GM12878 (cell line): ENCODE data around the gene SIX5. TPM values are rescaled to one million over a fixed set of nuclear protein-coding genes. Genes with fewer than 3 reads are reported as not detected.

Source experiments
- BACH1 ChIP-seq: fragments of 450-650 bp; IDR thresholded peaks from 2 replicates; pipeline ENCODE4 v1.6.1; 2017; ENCODE audit warnings: mild to moderate bottlenecking, borderline replicate concordance
- BMI1 ChIP-seq: fragments of 450-650 bp; IDR thresholded peaks from 2 replicates; pipeline ENCODE4 v1.6.1; 2016; ENCODE audit warnings: mild to moderate bottlenecking, moderate library complexity, borderline replicate concordance
- ETV6 ChIP-seq, 2 experiments: fragments of 450-650 bp in 1 of 2; IDR thresholded peaks in 1 of 2; conservative IDR thresholded peaks in 1 of 2; 2 replicates each; pipeline ENCODE4 v1.6.1; 2014; ENCODE audit warnings: antibody characterized with exemption in 1 of 2, borderline replicate concordance in 1 of 2, low read depth in 1 of 2, mild to moderate bottlenecking in 1 of 2, moderate library complexity in 1 of 2
- FOXK2 ChIP-seq: fragments of 450-650 bp; IDR thresholded peaks from 2 replicates; pipeline ENCODE4 v1.6.1; 2017; ENCODE audit warnings: mild to moderate bottlenecking, moderate library complexity
- GATAD2B ChIP-seq: fragments of 450-650 bp; conservative IDR thresholded peaks from 2 replicates; pipeline ENCODE4 v1.6.1; 2017; ENCODE audit warnings: low read depth, mild to moderate bottlenecking, moderate library complexity
- HDAC2 ChIP-seq: fragments of 200-600 bp; sonication (generic); IDR thresholded peaks from 2 replicates; pipeline ENCODE4 v1.6.1; 2017
- LARP7 ChIP-seq: fragments of 450-650 bp; IDR thresholded peaks from 2 replicates; pipeline ENCODE4 v1.6.1; 2017; ENCODE audit warnings: mild to moderate bottlenecking
- MEF2B ChIP-seq: fragments of 450-650 bp; IDR thresholded peaks from 2 replicates; pipeline ENCODE4 v1.6.1; 2018; ENCODE audit warnings: mild to moderate bottlenecking, moderate library complexity; ENCODE audit not compliant: partially characterized antibody, poor library complexity, severe bottlenecking
- MYC ChIP-seq: IDR thresholded peaks from 2 replicates; pipeline ENCODE4 v1.6.1; 2011; ENCODE audit warnings: mild to moderate bottlenecking, low read length, moderate library complexity, inconsistent platforms; ENCODE audit not compliant: insufficient read depth, insufficient replicate concordance, insufficient read length, severe bottlenecking
- RAD21 ChIP-seq: IDR thresholded peaks from 2 replicates; pipeline ENCODE4 v1.6.1; 2011; ENCODE audit warnings: mild to moderate bottlenecking, low read depth, low read length, moderate library complexity; ENCODE audit not compliant: insufficient read depth
- RB1 ChIP-seq: fragments of 450-650 bp; formaldehyde crosslinking; IDR thresholded peaks from 2 replicates; pipeline ENCODE4 v1.6.1; 2017; ENCODE audit warnings: mild to moderate bottlenecking, borderline replicate concordance
- SIN3A ChIP-seq: IDR thresholded peaks from 2 replicates; pipeline ENCODE4 v1.6.1; 2012; ENCODE audit warnings: low read depth, low read length, improper control_type of control experiment
- SIX5 ChIP-seq: IDR thresholded peaks from 2 replicates; pipeline ENCODE4 v1.6.1; 2011; ENCODE audit warnings: mild to moderate bottlenecking, low read depth, low read length, moderate library complexity; ENCODE audit not compliant: severe bottlenecking
- SUPT20H ChIP-seq: IDR thresholded peaks from 2 replicates; pipeline ENCODE4 v1.6.1; 2011; ENCODE audit warnings: low read depth, mild to moderate bottlenecking, low read length, moderate library complexity, borderline replicate concordance; ENCODE audit not compliant: control insufficient read depth
- polyA plus RNA-seq, 11 experiments: library from polyadenylated mRNA; depleted of rRNA in 4 of 11; unstranded in 6 of 11; stranded (reverse) in 5 of 11; fragments of >200 nt; fragmentation: Nextera tagmentation in 4 of 11; fragmentation: Illumina TruSeq in 1 of 11; extraction: Ambion mirVana in 4 of 11; extraction: Trizol in 1 of 11; gene quantifications; 1 replicate in 1 of 11; 2 replicates in 10 of 11; pipeline versions ENCODE4 v1.2.1 to v1.2.3, GENCODE V29; 2011 to 2016; ENCODE audit warnings: inconsistent platforms in 2 of 11, missing spikeins in 2 of 11, low read depth in 1 of 11
- total RNA-seq, 4 experiments: library from RNA; depleted of rRNA in 3 of 4; stranded (reverse); fragments of >200 nt in 3 of 4; fragmentation: Illumina TruSeq in 1 of 4; extraction: Trizol in 1 of 4; gene quantifications; 2 replicates each; pipeline versions ENCODE4 v1.2.1 to v1.2.3, GENCODE V29; 2013 to 2021
- TF ChIP-seq, protein P1 (sequence below): fragments of 450-650 bp; IDR thresholded peaks from 2 replicates; pipeline ENCODE4 v1.6.1; 2016; ENCODE audit warnings: mild to moderate bottlenecking, moderate library complexity, borderline replicate concordance
- TF ChIP-seq, protein P2 (sequence below): fragments of 450-650 bp; IDR thresholded peaks from 2 replicates; pipeline ENCODE4 v1.6.1; 2018; ENCODE audit warnings: borderline replicate concordance, mild to moderate bottlenecking; ENCODE audit not compliant: partially characterized antibody
- TF ChIP-seq, protein P3 (sequence below): fragments of 450-650 bp; IDR thresholded peaks from 2 replicates; pipeline ENCODE4 v1.6.1; 2017; ENCODE audit warnings: antibody characterized with exemption, mild to moderate bottlenecking, moderate library complexity

The SIX5 gene
- total and polyA plus RNA-seq, 10 of the 15 experiments (the other 5 are each of a cell fraction or from before 2014, with no cell fraction given) = 1.9 to 10.5 (median 3.0) TPM; not detected in 2

DNA sequence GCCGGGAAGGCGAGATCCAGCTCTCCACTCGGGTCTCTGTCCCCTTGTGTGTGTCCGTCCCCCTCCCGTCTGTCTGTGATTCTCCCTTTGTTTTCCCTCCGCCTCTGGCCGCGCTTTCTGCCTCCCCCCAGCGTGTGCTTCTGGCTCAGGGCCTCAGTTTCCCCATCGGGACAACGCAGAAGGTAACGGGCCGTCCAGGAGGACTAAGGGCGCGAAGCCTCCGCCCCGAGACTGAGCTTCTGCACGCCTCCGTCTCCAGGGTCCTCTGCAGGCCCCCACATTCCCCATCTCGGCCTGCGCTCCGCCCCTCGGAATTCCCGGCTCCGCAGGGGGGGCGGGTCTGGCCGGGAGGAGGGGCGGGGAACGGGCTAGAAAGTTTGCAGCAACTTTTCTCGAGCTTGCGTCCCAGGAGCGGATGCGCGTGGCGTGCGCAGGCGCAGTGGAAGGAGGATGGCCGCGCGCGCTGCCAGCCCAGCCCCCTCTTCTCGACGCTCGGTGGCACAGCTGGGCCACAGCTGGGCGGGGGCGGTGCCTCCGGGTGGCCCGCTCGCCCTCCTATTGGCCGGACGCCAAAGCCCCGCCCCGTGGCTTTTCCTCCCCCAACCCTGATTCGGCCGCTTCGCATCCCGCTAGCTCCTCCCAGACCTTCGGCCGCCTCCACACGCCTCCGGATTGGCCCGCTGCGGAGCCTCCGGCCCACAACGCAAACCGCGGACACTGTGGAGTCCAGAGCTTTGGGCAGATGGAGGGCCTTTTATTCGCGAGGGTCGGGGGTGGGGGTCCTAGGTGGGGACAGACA, at the start of gene SIX5 (continued):
- TF ChIP-seq, protein P1, sequence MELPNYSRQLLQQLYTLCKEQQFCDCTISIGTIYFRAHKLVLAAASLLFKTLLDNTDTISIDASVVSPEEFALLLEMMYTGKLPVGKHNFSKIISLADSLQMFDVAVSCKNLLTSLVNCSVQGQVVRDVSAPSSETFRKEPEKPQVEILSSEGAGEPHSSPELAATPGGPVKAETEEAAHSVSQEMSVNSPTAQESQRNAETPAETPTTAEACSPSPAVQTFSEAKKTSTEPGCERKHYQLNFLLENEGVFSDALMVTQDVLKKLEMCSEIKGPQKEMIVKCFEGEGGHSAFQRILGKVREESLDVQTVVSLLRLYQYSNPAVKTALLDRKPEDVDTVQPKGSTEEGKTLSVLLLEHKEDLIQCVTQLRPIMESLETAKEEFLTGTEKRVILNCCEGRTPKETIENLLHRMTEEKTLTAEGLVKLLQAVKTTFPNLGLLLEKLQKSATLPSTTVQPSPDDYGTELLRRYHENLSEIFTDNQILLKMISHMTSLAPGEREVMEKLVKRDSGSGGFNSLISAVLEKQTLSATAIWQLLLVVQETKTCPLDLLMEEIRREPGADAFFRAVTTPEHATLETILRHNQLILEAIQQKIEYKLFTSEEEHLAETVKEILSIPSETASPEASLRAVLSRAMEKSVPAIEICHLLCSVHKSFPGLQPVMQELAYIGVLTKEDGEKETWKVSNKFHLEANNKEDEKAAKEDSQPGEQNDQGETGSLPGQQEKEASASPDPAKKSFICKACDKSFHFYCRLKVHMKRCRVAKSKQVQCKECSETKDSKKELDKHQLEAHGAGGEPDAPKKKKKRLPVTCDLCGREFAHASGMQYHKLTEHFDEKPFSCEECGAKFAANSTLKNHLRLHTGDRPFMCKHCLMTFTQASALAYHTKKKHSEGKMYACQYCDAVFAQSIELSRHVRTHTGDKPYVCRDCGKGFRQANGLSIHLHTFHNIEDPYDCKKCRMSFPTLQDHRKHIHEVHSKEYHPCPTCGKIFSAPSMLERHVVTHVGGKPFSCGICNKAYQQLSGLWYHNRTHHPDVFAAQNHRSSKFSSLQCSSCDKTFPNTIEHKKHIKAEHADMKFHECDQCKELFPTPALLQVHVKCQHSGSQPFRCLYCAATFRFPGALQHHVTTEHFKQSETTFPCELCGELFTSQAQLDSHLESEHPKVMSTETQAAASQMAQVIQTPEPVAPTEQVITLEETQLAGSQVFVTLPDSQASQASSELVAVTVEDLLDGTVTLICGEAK = no peak
- TF ChIP-seq SUPT20H = no peak
- peak; percentile 59 for TF ChIP-seq MYC
- no peak for TF ChIP-seq RAD21
- TF ChIP-seq LARP7 = no peak
- TF ChIP-seq ETV6 (conservative IDR thresholded peaks at IDR 0.05 in 1 of 2, IDR thresholded peaks at IDR 0.05 in 1 of 2; ENCODE audit: borderline replicate concordance in 1 of 2, low read depth in 1 of 2) = no peak
- TF ChIP-seq RB1 = 0 out of 2 replicates have a peak, but pooled peaks have one; percentile 14
- no peak for TF ChIP-seq SIX5
- no peak for TF ChIP-seq GATAD2B
- TF ChIP-seq BMI1 = no peak
- TF ChIP-seq FOXK2 = no peak
- TF ChIP-seq SIN3A = peak; percentile 92
- peak; percentile 18; the same call in 1 of the 2 replicates for TF ChIP-seq BACH1
- TF ChIP-seq, protein P2, sequence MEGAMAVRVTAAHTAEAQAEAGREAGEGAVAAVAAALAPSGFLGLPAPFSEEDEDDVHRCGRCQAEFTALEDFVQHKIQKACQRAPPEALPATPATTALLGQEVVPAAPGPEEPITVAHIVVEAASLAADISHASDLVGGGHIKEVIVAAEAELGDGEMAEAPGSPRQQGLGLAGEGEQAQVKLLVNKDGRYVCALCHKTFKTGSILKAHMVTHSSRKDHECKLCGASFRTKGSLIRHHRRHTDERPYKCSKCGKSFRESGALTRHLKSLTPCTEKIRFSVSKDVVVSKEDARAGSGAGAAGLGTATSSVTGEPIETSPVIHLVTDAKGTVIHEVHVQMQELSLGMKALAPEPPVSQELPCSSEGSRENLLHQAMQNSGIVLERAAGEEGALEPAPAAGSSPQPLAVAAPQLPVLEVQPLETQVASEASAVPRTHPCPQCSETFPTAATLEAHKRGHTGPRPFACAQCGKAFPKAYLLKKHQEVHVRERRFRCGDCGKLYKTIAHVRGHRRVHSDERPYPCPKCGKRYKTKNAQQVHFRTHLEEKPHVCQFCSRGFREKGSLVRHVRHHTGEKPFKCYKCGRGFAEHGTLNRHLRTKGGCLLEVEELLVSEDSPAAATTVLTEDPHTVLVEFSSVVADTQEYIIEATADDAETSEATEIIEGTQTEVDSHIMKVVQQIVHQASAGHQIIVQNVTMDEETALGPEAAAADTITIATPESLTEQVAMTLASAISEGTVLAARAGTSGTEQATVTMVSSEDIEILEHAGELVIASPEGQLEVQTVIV = no peak
- TF ChIP-seq, protein P3, sequence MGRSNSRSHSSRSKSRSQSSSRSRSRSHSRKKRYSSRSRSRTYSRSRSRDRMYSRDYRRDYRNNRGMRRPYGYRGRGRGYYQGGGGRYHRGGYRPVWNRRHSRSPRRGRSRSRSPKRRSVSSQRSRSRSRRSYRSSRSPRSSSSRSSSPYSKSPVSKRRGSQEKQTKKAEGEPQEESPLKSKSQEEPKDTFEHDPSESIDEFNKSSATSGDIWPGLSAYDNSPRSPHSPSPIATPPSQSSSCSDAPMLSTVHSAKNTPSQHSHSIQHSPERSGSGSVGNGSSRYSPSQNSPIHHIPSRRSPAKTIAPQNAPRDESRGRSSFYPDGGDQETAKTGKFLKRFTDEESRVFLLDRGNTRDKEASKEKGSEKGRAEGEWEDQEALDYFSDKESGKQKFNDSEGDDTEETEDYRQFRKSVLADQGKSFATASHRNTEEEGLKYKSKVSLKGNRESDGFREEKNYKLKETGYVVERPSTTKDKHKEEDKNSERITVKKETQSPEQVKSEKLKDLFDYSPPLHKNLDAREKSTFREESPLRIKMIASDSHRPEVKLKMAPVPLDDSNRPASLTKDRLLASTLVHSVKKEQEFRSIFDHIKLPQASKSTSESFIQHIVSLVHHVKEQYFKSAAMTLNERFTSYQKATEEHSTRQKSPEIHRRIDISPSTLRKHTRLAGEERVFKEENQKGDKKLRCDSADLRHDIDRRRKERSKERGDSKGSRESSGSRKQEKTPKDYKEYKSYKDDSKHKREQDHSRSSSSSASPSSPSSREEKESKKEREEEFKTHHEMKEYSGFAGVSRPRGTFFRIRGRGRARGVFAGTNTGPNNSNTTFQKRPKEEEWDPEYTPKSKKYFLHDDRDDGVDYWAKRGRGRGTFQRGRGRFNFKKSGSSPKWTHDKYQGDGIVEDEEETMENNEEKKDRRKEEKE = no peak
- no peak for TF ChIP-seq HDAC2
- TF ChIP-seq MEF2B = no peak
